Body of pancreas (tissue), 4 donors: ENCODE measurements around the gene CFAP100. TPM values are rescaled to one million over a fixed set of nuclear protein-coding genes. Genes with fewer than 3 reads are reported as not detected.

Experiments
- ATAC-seq: fragments of 150-250 bp; one replicate; pipeline ENCODE4 v1.9.1; 2016
- DNase-seq, 4 donors: peaks; one replicate each; pipeline ENCODE4 v3.0.0-alpha.2; 2019
- H3K27ac ChIP-seq, 4 donors: fragments of 200-600 bp; sonication (generic); 1 replicate in 3 of 4; 2 replicates in 1 of 4; pipeline versions ENCODE4 v1.5.1 to v1.6.1; 2016 to 2019; ENCODE audit warnings: mild to moderate bottlenecking in 1 of 4, mixed read lengths in 1 of 4, moderate library complexity in 1 of 4
- H3K27me3 ChIP-seq, 2 donors: fragments of 200-600 bp; sonication (generic); one replicate each; pipeline ENCODE4 v1.6.0; 2016; ENCODE audit warnings: mild to moderate bottlenecking in 1 of 2
- H3K36me3 ChIP-seq, 2 donors: fragments of 200-600 bp; sonication (generic); replicated peaks in 1 of 2; 2 replicates each; pipeline ENCODE4 v1.5.1; 2016; ENCODE audit warnings: low read depth in 2 of 2; ENCODE audit not compliant: insufficient read depth in 1 of 2
- H3K4me1 ChIP-seq: fragments of 200-600 bp; sonication (generic); one replicate; pipeline ENCODE4 v1.6.0; 2016
- H3K4me3 ChIP-seq, 2 donors: fragments of 200-600 bp; sonication (generic); 1 replicate in 1 of 2; 2 replicates in 1 of 2; pipeline ENCODE4 v1.5.1; 2016 to 2019
- H3K9me3 ChIP-seq, 3 donors: fragments of 200-600 bp; sonication (generic); 1 replicate in 2 of 3; 2 replicates in 1 of 3; pipeline ENCODE4 v1.5.1; 2016
- POLR2A ChIP-seq, 3 donors: fragments of 450-650 bp; IDR thresholded peaks; one replicate each; pipeline ENCODE4 v1.6.1; 2016; ENCODE audit warnings: antibody characterized with exemption in 3 of 3, mild to moderate bottlenecking in 2 of 3
- WGBS, 2 donors: methylation state at CpG; one replicate each; pipeline ENCODE4 v1.1.5; 2017; 5-methylcytosine and 5-hydroxymethylcytosine counted together
- intact Hi-C: fragments of 100-400 bp; cut with DNase I; formaldehyde crosslinking; loops from one replicate; pipeline ENCODE4 v1.15.1; 2023
- total RNA-seq, 2 donors: library from RNA; depleted of rRNA; stranded (reverse); fragments of >200 nt; gene quantifications; one replicate each; pipeline ENCODE4 v1.1.0, GENCODE V29; 2016
- TF ChIP-seq, protein P1 (sequence below), 7 experiments: fragments of 450-650 bp in 4 of 7; fragments of 200-600 bp in 3 of 7; sonication (generic) in 3 of 7; IDR thresholded peaks; one replicate each; pipeline ENCODE4 v1.5.1; 2016 to 2019; ENCODE audit warnings: antibody characterized with exemption in 7 of 7

CFAP100 gene
- total RNA-seq, 2 donors from 2014 or later: not detected

DNA sequence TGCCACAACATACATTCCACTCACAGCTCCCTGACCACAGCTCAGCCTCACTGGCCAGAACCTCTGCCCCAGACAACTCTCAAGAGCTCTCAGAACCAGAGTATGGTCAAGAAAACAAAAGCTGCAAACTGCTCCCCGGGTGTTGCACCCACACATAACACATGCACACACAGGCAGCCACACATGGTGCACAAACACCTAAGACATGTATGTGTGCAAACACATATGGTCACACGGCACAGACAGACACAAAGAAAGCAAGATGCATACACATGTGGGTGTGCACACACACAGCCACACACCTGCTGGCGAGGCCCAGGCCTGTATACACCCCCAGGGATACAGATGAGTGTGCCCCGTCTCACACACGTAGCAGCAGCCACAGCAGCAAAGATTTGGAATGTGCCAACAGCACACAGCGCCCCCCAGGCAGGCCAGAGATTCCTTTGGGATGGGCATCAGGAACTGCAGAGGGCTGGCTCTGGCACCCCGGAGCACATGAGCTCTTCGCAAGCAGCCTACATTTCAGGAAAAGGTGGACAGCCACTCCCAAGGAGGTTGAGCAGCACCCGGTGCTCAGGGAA lies 44.1 kb upstream of the CFAP100 start:
- ATAC-seq: no peak
- 56 to 85% methylated on average over 3 to 9 of the region's 9 CpGs for WGBS, 2 donors
- DNase-seq: peak in 3 of 4 donors; percentile 1 to 10 (median 10)
- Histone ChIP-seq H3K27ac (peak overlapping the region in 1 of 4 donors; percentile 9), H3K9me3 (no peaks in the 10 kb centered on the region), H3K4me1 (peaks cover 98% of the 10 kb centered on the region), H3K4me3 (no peak overlapping the region), H3K36me3 (peaks cover 0 to 4% of the 10 kb centered on the region in 2 donors), H3K27me3 (no peaks in the 10 kb centered on the region)
- no peak for TF ChIP-seq POLR2A (IDR thresholded peaks at IDR 0.05)
- TF ChIP-seq, protein P1, sequence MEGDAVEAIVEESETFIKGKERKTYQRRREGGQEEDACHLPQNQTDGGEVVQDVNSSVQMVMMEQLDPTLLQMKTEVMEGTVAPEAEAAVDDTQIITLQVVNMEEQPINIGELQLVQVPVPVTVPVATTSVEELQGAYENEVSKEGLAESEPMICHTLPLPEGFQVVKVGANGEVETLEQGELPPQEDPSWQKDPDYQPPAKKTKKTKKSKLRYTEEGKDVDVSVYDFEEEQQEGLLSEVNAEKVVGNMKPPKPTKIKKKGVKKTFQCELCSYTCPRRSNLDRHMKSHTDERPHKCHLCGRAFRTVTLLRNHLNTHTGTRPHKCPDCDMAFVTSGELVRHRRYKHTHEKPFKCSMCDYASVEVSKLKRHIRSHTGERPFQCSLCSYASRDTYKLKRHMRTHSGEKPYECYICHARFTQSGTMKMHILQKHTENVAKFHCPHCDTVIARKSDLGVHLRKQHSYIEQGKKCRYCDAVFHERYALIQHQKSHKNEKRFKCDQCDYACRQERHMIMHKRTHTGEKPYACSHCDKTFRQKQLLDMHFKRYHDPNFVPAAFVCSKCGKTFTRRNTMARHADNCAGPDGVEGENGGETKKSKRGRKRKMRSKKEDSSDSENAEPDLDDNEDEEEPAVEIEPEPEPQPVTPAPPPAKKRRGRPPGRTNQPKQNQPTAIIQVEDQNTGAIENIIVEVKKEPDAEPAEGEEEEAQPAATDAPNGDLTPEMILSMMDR (IDR thresholded peaks at IDR 0.05): no peak
- intact Hi-C loops: loop anchor here (10.0 kb wide), 1 partner anchor 104 kb away; no protein-coding TSS in a partner anchor

GRCh38 chr3:126351086-126351770 lies 43.5 kb upstream of the CFAP100 start:
- Histone ChIP-seq H3K27me3 (no peaks in the 10 kb centered on the region), H3K36me3 (peaks cover 0 to 4% of the 10 kb centered on the region in 2 donors), H3K4me1 (peaks cover 97% of the 10 kb centered on the region), H3K27ac (no peak overlapping the region), H3K4me3 (no peak overlapping the region), H3K9me3 (no peaks in the 10 kb centered on the region)
- ATAC-seq: no peak
- DNase-seq: peak in 3 of 4 donors; percentile 1 to 15 (median 13)
- WGBS, 2 donors: 72% methylated on average over 10 of the region's 10 CpGs; no CpG with 5 or more reads in 1 of the 2 donors
- intact Hi-C loops: loop anchor here (10.0 kb wide), 1 partner anchor 104 kb away; no protein-coding TSS in a partner anchor
- no peak for TF ChIP-seq POLR2A (IDR thresholded peaks at IDR 0.05)
- TF ChIP-seq, protein P1 (IDR thresholded peaks at IDR 0.05): no peak

- ATAC-seq: no peak
- Histone ChIP-seq H3K27ac (no peak overlapping the region), H3K27me3 (no peaks in the 10 kb centered on the region), H3K4me3 (no peak overlapping the region), H3K36me3 (peaks cover 0 to 1% of the 10 kb centered on the region in 2 donors), H3K4me1 (peaks cover 90% of the 10 kb centered on the region), H3K9me3 (no peaks in the 10 kb centered on the region)
- peak in 2 of 4 donors; percentile 6 to 13 for DNase-seq
- 76% methylated on average over 16 of the region's 18 CpGs; no CpG with 5 or more reads in 1 of the 2 donors for WGBS, 2 donors
- no peak for TF ChIP-seq POLR2A (IDR thresholded peaks at IDR 0.05)
- TF ChIP-seq, protein P1 (IDR thresholded peaks at IDR 0.05): peak in 1 of 7 experiments; percentile 12
- intact Hi-C loops: loop anchor here (10.0 kb wide), 1 partner anchor 103 kb away; no protein-coding TSS in a partner anchor
Observed at GRCh38 chr3:126351771-126352475, 42.8 kb upstream of the CFAP100 start.

- ATAC-seq: no peak
- Histone ChIP-seq H3K4me3 (no peak overlapping the region), H3K27ac (no peak overlapping the region), H3K27me3 (no peaks in the 10 kb centered on the region), H3K4me1 (peaks cover 83% of the 10 kb centered on the region), H3K36me3 (peaks cover 0 to 1% of the 10 kb centered on the region in 2 donors), H3K9me3 (no peaks in the 10 kb centered on the region)
- WGBS, 2 donors: 82 to 90% methylated on average over 23 to 27 of the region's 27 CpGs
- intact Hi-C loops: loop anchor here (10.0 kb wide), 1 partner anchor 102 kb away; no protein-coding TSS in a partner anchor
- TF ChIP-seq, protein P1 (IDR thresholded peaks at IDR 0.05): no peak
- TF ChIP-seq POLR2A (IDR thresholded peaks at IDR 0.05): no peak
- DNase-seq: peak in 3 of 4 donors; percentile 2 to 18 (median 15)
Observed at GRCh38 chr3:126352476-126353454, 41.9 kb upstream of the CFAP100 start.
